HG03460 (cell line): ENCODE measurements around the gene TMEM176B.
A peak's percentile ranks its signal among the peaks of the same experiment; 100 is the strongest.
"Not testable (repeated sequence)": the region's sequence is repeated elsewhere in the genome, so short reads cannot be mapped to it uniquely, and the experiment has no call there.

Source experiments
- ATAC-seq: cut with Tn5 transposase; IDR thresholded peaks from one replicate; pipeline ENCODE4 v1.9.1; 2021; ENCODE audit not compliant: unreplicated experiment

The TMEM176B gene

GRCh38 chr7:150791746-150792452 is 8.3 kb downstream of the TMEM176B start:
- no peak for ATAC-seq

GRCh38 chr7:150791304-150791703 is 8.9 kb downstream of the TMEM176B start:
- ATAC-seq = no peak

- no peak for ATAC-seq
These were observed 9.6 kb downstream of the TMEM176B start for GRCh38 chr7:150790416-150791075.

- ATAC-seq = no peak
These were observed 11.5 kb downstream of the TMEM176B start for GRCh38 chr7:150788474-150789269.

- ATAC-seq = peak; percentile 45
These were observed 12.6 kb downstream of the TMEM176B start for GRCh38 chr7:150787321-150788281.

GRCh38 chr7:150784954-150785353 is 15.2 kb downstream of the TMEM176B start:
- ATAC-seq = no peak

GRCh38 chr7:150784120-150784736 is 15.9 kb downstream of the TMEM176B start:
- no peak for ATAC-seq

GRCh38 chr7:150781961-150782360 is 18.2 kb downstream of the TMEM176B start:
- no peak for ATAC-seq

- no peak for ATAC-seq
These were observed 19.1 kb downstream of the TMEM176B start for GRCh38 chr7:150781103-150781502.

GRCh38 chr7:150780292-150780691 is 19.9 kb downstream of the TMEM176B start:
- ATAC-seq = no peak

GRCh38 chr7:150778738-150779301 is 21.3 kb downstream of the TMEM176B start:
- no peak for ATAC-seq

GRCh38 chr7:150778014-150778737 is 22.0 kb downstream of the TMEM176B start:
- ATAC-seq = no peak

- not testable (repeated sequence) for ATAC-seq
These were observed 26.0 kb downstream of the TMEM176B start for GRCh38 chr7:150774131-150774530.

- no peak for ATAC-seq
These were observed 30.4 kb downstream of the TMEM176B start for GRCh38 chr7:150769768-150770167.

GRCh38 chr7:150766334-150766709 is 33.8 kb downstream of the TMEM176B start:
- no peak for ATAC-seq

GRCh38 chr7:150759479-150759878 is 40.7 kb downstream of the TMEM176B start:
- ATAC-seq = no peak

GRCh38 chr7:150756858-150757257 is 43.3 kb downstream of the TMEM176B start:
- ATAC-seq = no peak

GRCh38 chr7:150756166-150756565 is 44.0 kb downstream of the TMEM176B start:
- ATAC-seq = no peak

GRCh38 chr7:150755473-150756099 is 44.6 kb downstream of the TMEM176B start:
- no peak for ATAC-seq
